Measurements from ENCODE around the gene GLIPR2.

GRCh38 chr9:36166168-36166927 is 29.8 kb downstream of the GLIPR2 start:
- TF ChIP-seq EZH2 (IDR thresholded peaks at IDR 0.05) (no peak), POLR2AphosphoS5 (IDR thresholded peaks at IDR 0.05; ENCODE audit: borderline replicate concordance, low read depth, low read length) (no peak), FOXP2 (optimal IDR thresholded peaks at IDR 0.05; ENCODE audit: control extremely low read depth, extremely low read length, insufficient read depth) (no peak)
